Body of pancreas (tissue), 4 donors: ENCODE measurements around the gene IGF2BP2. TPM values are rescaled to one million over a fixed set of nuclear protein-coding genes. Genes with fewer than 3 reads are reported as not detected.

Source experiments
- ATAC-seq: fragments of 150-250 bp; one replicate; pipeline ENCODE4 v1.9.1; 2016
- DNase-seq, 4 donors: peaks; one replicate each; pipeline ENCODE4 v3.0.0-alpha.2; 2019
- H3K27ac ChIP-seq, 4 donors: fragments of 200-600 bp; sonication (generic); 1 replicate in 3 of 4; 2 replicates in 1 of 4; pipeline versions ENCODE4 v1.5.1 to v1.6.1; 2016 to 2019; ENCODE audit warnings: mild to moderate bottlenecking in 1 of 4, mixed read lengths in 1 of 4, moderate library complexity in 1 of 4
- H3K27me3 ChIP-seq, 2 donors: fragments of 200-600 bp; sonication (generic); one replicate each; pipeline ENCODE4 v1.6.0; 2016; ENCODE audit warnings: mild to moderate bottlenecking in 1 of 2
- H3K36me3 ChIP-seq, 2 donors: fragments of 200-600 bp; sonication (generic); replicated peaks in 1 of 2; 2 replicates each; pipeline ENCODE4 v1.5.1; 2016; ENCODE audit warnings: low read depth in 2 of 2; ENCODE audit not compliant: insufficient read depth in 1 of 2
- H3K4me1 ChIP-seq: fragments of 200-600 bp; sonication (generic); one replicate; pipeline ENCODE4 v1.6.0; 2016
- H3K4me3 ChIP-seq, 2 donors: fragments of 200-600 bp; sonication (generic); 1 replicate in 1 of 2; 2 replicates in 1 of 2; pipeline ENCODE4 v1.5.1; 2016 to 2019
- H3K9me3 ChIP-seq, 3 donors: fragments of 200-600 bp; sonication (generic); 1 replicate in 2 of 3; 2 replicates in 1 of 3; pipeline ENCODE4 v1.5.1; 2016
- CTCF ChIP-seq, 7 experiments: fragments of 450-650 bp in 4 of 7; fragments of 200-600 bp in 3 of 7; sonication (generic) in 3 of 7; IDR thresholded peaks; one replicate each; pipeline ENCODE4 v1.5.1; 2016 to 2019; ENCODE audit warnings: antibody characterized with exemption in 7 of 7
- POLR2A ChIP-seq, 3 donors: fragments of 450-650 bp; IDR thresholded peaks; one replicate each; pipeline ENCODE4 v1.6.1; 2016; ENCODE audit warnings: antibody characterized with exemption in 3 of 3, mild to moderate bottlenecking in 2 of 3
- WGBS, 2 donors: methylation state at CpG; one replicate each; pipeline ENCODE4 v1.1.5; 2017; 5-methylcytosine and 5-hydroxymethylcytosine counted together
- intact Hi-C: fragments of 100-400 bp; cut with DNase I; formaldehyde crosslinking; loops from one replicate; pipeline ENCODE4 v1.15.1; 2023
- total RNA-seq, 2 donors: library from RNA; depleted of rRNA; stranded (reverse); fragments of >200 nt; gene quantifications; one replicate each; pipeline ENCODE4 v1.1.0, GENCODE V29; 2016

IGF2BP2 gene
- total RNA-seq, 2 donors from 2014 or later, result 19.4 to 25.2 TPM

GRCh38 chr3:185823078-185824044, 1.5 kb downstream of the IGF2BP2 start:
- Histone ChIP-seq H3K27me3 (peaks cover 0 to 5% of the 10 kb centered on the region in 2 donors), H3K4me1 (peaks cover 25% of the 10 kb centered on the region), H3K36me3 (no peaks in the 10 kb centered on the region), H3K9me3 (no peaks in the 10 kb centered on the region), H3K4me3 (peak overlapping the region; percentile 25 to 89), H3K27ac (peak overlapping the region; percentile 69 to 86 (median 76))
- ATAC-seq, result peak; percentile 41
- intact Hi-C loops, result no loop called here
- peak; percentile 40 to 63 (median 52) for DNase-seq
- TF ChIP-seq CTCF (IDR thresholded peaks at IDR 0.05), result no peak
- TF ChIP-seq POLR2A (IDR thresholded peaks at IDR 0.05), result peak; percentile 9 to 43 (median 30)
- 0% methylated on average over 48 to 79 of the region's 84 CpGs for WGBS, 2 donors

- no peak for TF ChIP-seq CTCF (IDR thresholded peaks at IDR 0.05)
- no peak for TF ChIP-seq POLR2A (IDR thresholded peaks at IDR 0.05)
- no peaks in the 10 kb centered on the region for H3K9me3 ChIP-seq
- intact Hi-C loops, result no loop called here
- 14 to 19% methylated on average over 9 of the region's 9 CpGs for WGBS, 2 donors
- no peaks in the 10 kb centered on the region for H3K36me3 ChIP-seq
- peak overlapping the region in 1 of 2 donors; percentile 89 for H3K4me3 ChIP-seq
- DNase-seq, result no peak
- peaks cover 0 to 5% of the 10 kb centered on the region in 2 donors for H3K27me3 ChIP-seq
- ATAC-seq, result no peak
- peaks cover 25% of the 10 kb centered on the region for H3K4me1 ChIP-seq
- H3K27ac ChIP-seq, result peak overlapping the region in 2 of 4 donors; percentile 69 to 82
These were observed 2.4 kb downstream of the IGF2BP2 start for GRCh38 chr3:185822221-185823000.

GRCh38 chr3:185820973-185821758, 3.7 kb downstream of the IGF2BP2 start:
- DNase-seq, result no peak
- H3K9me3 ChIP-seq, result no peaks in the 10 kb centered on the region
- H3K4me3 ChIP-seq, result no peak overlapping the region
- WGBS, 2 donors, result 70 to 72% methylated on average over 6 of the region's 6 CpGs
- intact Hi-C loops, result no loop called here
- TF ChIP-seq POLR2A (IDR thresholded peaks at IDR 0.05) (no peak), CTCF (IDR thresholded peaks at IDR 0.05) (no peak)
- no peaks in the 10 kb centered on the region for H3K36me3 ChIP-seq
- ATAC-seq, result no peak
- peaks cover 0 to 5% of the 10 kb centered on the region in 2 donors for H3K27me3 ChIP-seq
- H3K4me1 ChIP-seq, result peaks cover 21% of the 10 kb centered on the region
- H3K27ac ChIP-seq, result no peak overlapping the region

GRCh38 chr3:185818267-185818875, 6.5 kb downstream of the IGF2BP2 start:
- DNase-seq (no peak), ATAC-seq (no peak)
- TF ChIP-seq POLR2A (IDR thresholded peaks at IDR 0.05) (no peak), CTCF (IDR thresholded peaks at IDR 0.05) (no peak)
- Histone ChIP-seq H3K27me3 (peaks cover 0 to 5% of the 10 kb centered on the region in 2 donors), H3K27ac (no peak overlapping the region), H3K36me3 (no peaks in the 10 kb centered on the region), H3K4me3 (no peak overlapping the region), H3K9me3 (no peaks in the 10 kb centered on the region), H3K4me1 (peaks cover 8% of the 10 kb centered on the region)
- intact Hi-C loops, result no loop called here
